Esophagus squamous epithelium (tissue), 5 donors: ENCODE data around the gene TIA1. TPM values are rescaled to one million over a fixed set of nuclear protein-coding genes. Genes with fewer than 3 reads are reported as not detected.
"Not testable (repeated sequence)": the region's sequence is repeated elsewhere in the genome, so short reads cannot be mapped to it uniquely, and the experiment has no call there.

Experiments
- DNase-seq: peaks from one replicate; lab custom pipeline; 2025; lab: John Stamatoyannopoulos, UW
- H3K27ac ChIP-seq, 4 donors: fragments of 200-600 bp; sonication (generic); one replicate each; pipeline ENCODE4 v1.5.1; 2016 to 2019; ENCODE audit warnings: mild to moderate bottlenecking in 1 of 4
- H3K27me3 ChIP-seq, 4 donors: fragments of 200-600 bp; sonication (generic); 1 replicate in 3 of 4; 2 replicates in 1 of 4; pipeline versions ENCODE4 v1.5.1 to v1.6.0; 2017 to 2021; ENCODE audit warnings: antibody characterized with exemption in 1 of 4
- H3K36me3 ChIP-seq, 3 donors: fragments of 200-600 bp; sonication (generic); one replicate each; pipeline ENCODE4 v1.5.1; 2016 to 2019
- H3K4me1 ChIP-seq, 3 donors: fragments of 200-600 bp; sonication (generic); one replicate each; pipeline ENCODE4 v1.5.1; 2017 to 2019
- H3K4me3 ChIP-seq, 4 donors: fragments of 200-600 bp; sonication (generic); 1 replicate in 3 of 4; 2 replicates in 1 of 4; pipeline ENCODE4 v1.5.1; 2016 to 2019; ENCODE audit warnings: mild to moderate bottlenecking in 2 of 4, moderate library complexity in 1 of 4
- H3K9me3 ChIP-seq, 3 donors: fragments of 200-600 bp; sonication (generic); one replicate each; pipeline ENCODE4 v1.5.1; 2016 to 2019
- POLR2A ChIP-seq, 4 donors: fragments of 450-650 bp; IDR thresholded peaks; one replicate each; pipeline ENCODE4 v1.6.1; 2017; ENCODE audit warnings: antibody characterized with exemption in 4 of 4, mild to moderate bottlenecking in 4 of 4, moderate library complexity in 3 of 4
- WGBS, 2 donors: methylation state at CpG; one replicate each; pipeline ENCODE4 v1.1.5; 2018; 5-methylcytosine and 5-hydroxymethylcytosine counted together
- intact Hi-C: fragments of 100-400 bp; cut with DNase I; formaldehyde crosslinking; loops from one replicate; pipeline ENCODE4 v1.15.0; 2022
- total RNA-seq, 4 donors: library from RNA; depleted of rRNA; stranded (reverse); fragments of >200 nt; gene quantifications; one replicate each; pipeline ENCODE4 v1.1.0, GENCODE V29; 2016
- TF ChIP-seq, protein P1 (sequence below), 6 experiments: fragments of 450-650 bp in 4 of 6; fragments of 200-600 bp in 2 of 6; sonication (generic) in 2 of 6; IDR thresholded peaks; one replicate each; pipeline ENCODE4 v1.5.1; 2016 to 2019; ENCODE audit warnings: antibody characterized with exemption in 6 of 6, mild to moderate bottlenecking in 4 of 6, moderate library complexity in 4 of 6
- donor health status: DM: yes; HTN: yes; CAD: no.

Gene TIA1
- total RNA-seq, 4 donors from 2014 or later, result 34.0 to 73.1 (median 37.8) TPM

DNA sequence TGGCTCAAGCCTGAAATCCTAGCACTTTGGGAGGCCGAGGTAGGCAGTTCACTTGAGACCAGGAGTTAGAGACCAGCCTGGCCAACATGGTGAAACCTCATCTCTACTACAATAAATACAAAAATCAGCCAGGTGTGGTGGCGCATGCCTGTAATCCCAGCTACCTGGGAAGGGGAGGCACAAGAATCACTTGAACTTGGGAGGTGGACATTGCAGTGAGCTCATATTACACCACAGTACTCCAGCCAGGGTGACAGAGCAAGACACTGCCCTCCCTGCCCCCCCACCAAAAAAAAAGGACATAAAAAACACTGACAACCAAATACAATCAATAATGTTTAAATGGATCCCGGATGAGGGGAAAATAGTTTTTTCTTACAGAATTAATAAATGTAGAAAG is 7.8 kb downstream of the TIA1 start:
- H3K36me3 ChIP-seq, result peaks cover 0 to 51% (median 6%) of the 10 kb centered on the region in 3 donors
- no peak overlapping the region for H3K4me3 ChIP-seq
- H3K9me3 ChIP-seq, result no peaks in the 10 kb centered on the region
- TF ChIP-seq, protein P1, sequence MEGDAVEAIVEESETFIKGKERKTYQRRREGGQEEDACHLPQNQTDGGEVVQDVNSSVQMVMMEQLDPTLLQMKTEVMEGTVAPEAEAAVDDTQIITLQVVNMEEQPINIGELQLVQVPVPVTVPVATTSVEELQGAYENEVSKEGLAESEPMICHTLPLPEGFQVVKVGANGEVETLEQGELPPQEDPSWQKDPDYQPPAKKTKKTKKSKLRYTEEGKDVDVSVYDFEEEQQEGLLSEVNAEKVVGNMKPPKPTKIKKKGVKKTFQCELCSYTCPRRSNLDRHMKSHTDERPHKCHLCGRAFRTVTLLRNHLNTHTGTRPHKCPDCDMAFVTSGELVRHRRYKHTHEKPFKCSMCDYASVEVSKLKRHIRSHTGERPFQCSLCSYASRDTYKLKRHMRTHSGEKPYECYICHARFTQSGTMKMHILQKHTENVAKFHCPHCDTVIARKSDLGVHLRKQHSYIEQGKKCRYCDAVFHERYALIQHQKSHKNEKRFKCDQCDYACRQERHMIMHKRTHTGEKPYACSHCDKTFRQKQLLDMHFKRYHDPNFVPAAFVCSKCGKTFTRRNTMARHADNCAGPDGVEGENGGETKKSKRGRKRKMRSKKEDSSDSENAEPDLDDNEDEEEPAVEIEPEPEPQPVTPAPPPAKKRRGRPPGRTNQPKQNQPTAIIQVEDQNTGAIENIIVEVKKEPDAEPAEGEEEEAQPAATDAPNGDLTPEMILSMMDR (IDR thresholded peaks at IDR 0.05), result no peak
- no peak for TF ChIP-seq POLR2A (IDR thresholded peaks at IDR 0.05)
- no peak overlapping the region for H3K27ac ChIP-seq
- H3K27me3 ChIP-seq, result no peaks in the 10 kb centered on the region
- 85 to 87% methylated on average over 3 of the region's 3 CpGs for WGBS, 2 donors
- H3K4me1 ChIP-seq, result peaks cover 0 to 61% (median 6%) of the 10 kb centered on the region in 3 donors
- no peak for DNase-seq
- intact Hi-C loops, result no loop called here

DNA sequence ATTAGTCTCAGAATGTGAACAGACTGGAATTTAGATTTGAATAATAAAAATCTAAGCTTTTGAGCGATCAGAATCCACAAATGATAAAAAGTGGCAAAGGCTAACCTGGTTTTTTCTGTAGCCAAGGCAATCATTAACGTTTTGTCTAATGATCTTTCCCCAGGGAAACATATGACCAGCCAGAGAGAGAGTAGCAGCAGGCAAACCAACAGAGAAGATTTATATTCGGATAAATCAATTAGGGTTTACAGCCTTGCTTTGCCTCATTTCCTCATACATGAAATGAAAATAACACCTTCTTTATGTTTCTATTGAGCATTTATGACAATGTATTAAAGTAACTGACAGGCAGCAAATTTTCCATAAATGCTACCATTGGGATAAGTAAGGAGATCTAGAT is 14.5 kb downstream of the TIA1 start:
- H3K9me3 ChIP-seq, result no peaks in the 10 kb centered on the region
- 60 to 68% methylated on average over 3 of the region's 3 CpGs for WGBS, 2 donors
- peaks cover 4 to 98% (median 21%) of the 10 kb centered on the region in 3 donors for H3K36me3 ChIP-seq
- no peak for TF ChIP-seq POLR2A (IDR thresholded peaks at IDR 0.05)
- TF ChIP-seq, protein P1 (IDR thresholded peaks at IDR 0.05), result no peak
- no peak for DNase-seq
- peaks cover 0 to 13% (median 6%) of the 10 kb centered on the region in 3 donors for H3K4me1 ChIP-seq
- H3K27ac ChIP-seq, result no peak overlapping the region
- H3K4me3 ChIP-seq, result no peak overlapping the region
- no peaks in the 10 kb centered on the region for H3K27me3 ChIP-seq
- intact Hi-C loops, result no loop called here

DNA sequence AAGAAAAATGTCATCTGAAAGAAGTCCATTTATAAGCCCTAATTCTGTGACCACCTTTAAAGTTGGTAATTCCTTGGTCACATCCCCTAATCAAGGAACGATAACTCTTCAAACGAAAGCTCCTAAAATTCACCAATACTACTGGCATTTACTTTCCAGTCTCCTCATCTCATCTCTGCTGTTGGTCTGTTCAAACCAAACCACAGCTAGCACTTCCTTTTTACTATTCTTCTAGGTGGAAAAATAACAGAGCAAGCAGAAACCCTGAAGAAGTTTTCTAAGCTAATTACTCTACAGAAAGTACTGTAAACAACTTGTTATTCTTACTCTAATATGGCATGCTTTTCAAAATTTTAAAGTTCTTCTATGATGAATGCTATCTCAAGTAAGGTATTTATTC is 21.6 kb downstream of the TIA1 start:
- intact Hi-C loops, result no loop called here
- TF ChIP-seq, protein P1 (IDR thresholded peaks at IDR 0.05), result no peak
- no peak for TF ChIP-seq POLR2A (IDR thresholded peaks at IDR 0.05)
- no peaks in the 10 kb centered on the region for H3K27me3 ChIP-seq
- no peak for DNase-seq
- no peak overlapping the region for H3K4me3 ChIP-seq
- no peaks in the 10 kb centered on the region for H3K4me1 ChIP-seq
- 79 to 89% methylated on average over 2 of the region's 2 CpGs for WGBS, 2 donors
- H3K27ac ChIP-seq, result no peak overlapping the region
- H3K9me3 ChIP-seq, result no peaks in the 10 kb centered on the region
- peaks cover 6 to 100% (median 59%) of the 10 kb centered on the region in 3 donors for H3K36me3 ChIP-seq

DNA sequence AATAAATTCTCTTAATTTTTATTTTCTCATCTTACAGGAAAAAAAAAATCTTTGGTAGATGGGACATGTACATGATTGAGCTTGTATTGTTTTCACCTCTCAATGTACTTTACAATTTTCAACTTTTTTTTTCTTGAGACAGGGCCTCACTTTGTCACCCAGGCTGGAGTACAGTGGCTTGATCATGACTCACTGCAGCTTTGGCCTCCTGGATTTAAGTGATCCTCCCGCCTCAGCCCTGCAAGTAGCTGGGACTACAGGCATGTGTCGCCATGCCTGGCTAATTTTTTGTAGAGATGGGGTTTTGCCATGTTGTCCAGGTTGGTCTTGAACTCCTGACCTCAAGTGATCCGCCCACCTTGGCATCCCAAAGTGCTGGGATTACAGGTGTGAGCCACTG is 25.1 kb downstream of the TIA1 start:
- H3K4me1 ChIP-seq, intact Hi-C loops, H3K27me3 ChIP-seq, H3K9me3 ChIP-seq, DNase-seq, H3K4me3 ChIP-seq, H3K27ac ChIP-seq: not testable (repeated sequence)
- H3K36me3 ChIP-seq, result peaks cover 10 to 100% (median 53%) of the 10 kb centered on the region in 3 donors
- WGBS, 2 donors, result 94 to 100% methylated on average over 2 of the region's 3 CpGs

DNA sequence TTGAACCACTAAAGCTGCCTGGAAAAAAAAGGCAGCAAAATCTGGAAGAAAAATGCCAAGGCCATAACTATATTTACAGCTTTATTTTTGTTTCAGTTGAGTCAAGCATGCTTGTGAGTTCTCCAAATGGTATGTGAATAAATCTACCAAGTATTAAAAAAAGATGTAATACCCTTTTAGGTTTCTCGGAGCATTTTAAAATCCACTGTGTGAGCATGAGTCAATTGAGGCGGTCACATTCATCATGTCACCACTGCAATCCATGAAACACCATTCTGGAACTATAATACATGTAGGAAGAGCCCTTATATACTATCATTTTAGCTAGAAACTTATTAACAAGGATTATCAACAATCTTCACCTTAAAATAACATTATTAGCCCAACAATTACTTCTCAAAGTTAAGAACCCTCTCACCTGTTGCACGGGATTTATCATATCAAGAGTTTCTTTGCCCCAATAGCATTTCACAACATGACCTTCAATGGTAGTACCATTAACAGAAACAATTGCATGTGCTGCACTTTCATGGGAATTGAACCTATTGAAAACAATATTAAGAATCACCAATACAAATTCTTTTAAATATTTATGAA is 33.4 kb downstream of the TIA1 start:
- Histone ChIP-seq H3K4me1 (no peaks in the 10 kb centered on the region), H3K36me3 (peaks cover 0 to 94% (median 28%) of the 10 kb centered on the region in 3 donors), H3K9me3 (no peaks in the 10 kb centered on the region), H3K27me3 (no peaks in the 10 kb centered on the region), H3K4me3 (no peak overlapping the region), H3K27ac (no peak overlapping the region)
- intact Hi-C loops, result no loop called here
- no peak for DNase-seq
- TF ChIP-seq, protein P1 (IDR thresholded peaks at IDR 0.05), result no peak
- no peak for TF ChIP-seq POLR2A (IDR thresholded peaks at IDR 0.05)
- WGBS, 2 donors, result 95 to 98% methylated on average over 3 of the region's 3 CpGs
